Measurements from ENCODE around the gene LRRC38. TPM values are rescaled to one million over a fixed set of nuclear protein-coding genes. Genes with fewer than 3 reads are reported as not detected.

LRRC38 gene, protein sequence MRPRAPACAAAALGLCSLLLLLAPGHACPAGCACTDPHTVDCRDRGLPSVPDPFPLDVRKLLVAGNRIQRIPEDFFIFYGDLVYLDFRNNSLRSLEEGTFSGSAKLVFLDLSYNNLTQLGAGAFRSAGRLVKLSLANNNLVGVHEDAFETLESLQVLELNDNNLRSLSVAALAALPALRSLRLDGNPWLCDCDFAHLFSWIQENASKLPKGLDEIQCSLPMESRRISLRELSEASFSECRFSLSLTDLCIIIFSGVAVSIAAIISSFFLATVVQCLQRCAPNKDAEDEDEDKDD
- total RNA-seq = not detected in 2 replicates

DNA sequence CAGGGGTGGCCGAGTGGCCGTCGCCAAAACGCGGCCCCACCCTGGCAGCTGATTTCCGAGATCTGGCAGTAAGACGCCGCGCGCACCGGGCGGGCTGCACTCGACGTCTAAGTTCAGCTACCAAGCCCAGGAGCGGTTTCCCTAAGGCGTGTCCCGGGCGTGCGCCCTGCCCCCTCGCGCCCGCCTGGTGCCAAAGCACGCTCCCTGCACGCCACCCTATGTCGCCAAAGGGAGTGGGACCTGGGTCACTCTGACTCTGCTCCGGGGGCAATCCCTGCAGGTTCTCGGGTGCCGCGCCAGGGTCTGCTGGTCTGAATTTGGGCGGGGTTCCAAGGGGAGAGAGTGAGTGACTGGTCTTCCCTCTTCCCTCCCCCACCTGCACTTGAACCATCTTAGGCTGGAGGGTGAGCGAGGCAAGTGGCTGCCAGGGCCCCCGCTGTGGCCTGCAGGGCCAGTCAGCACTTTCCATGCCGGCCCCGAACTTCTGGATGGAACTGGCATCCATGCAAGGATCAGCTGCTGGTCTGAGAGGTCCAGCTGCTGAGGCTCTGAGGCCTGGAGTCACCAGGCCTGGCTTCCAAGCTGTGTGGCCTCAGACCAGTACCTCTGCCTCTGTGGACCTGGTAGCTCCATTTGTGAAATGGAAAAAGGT lies at the start of gene LRRC38:
Gene LRRC38 (minus strand): TSS at position 109 of the 652 bp plus-strand sequence. CDS start 410 bp downstream, outside the sequence.

Other genes with a start within 250 kb of the LRRC38 start
- gene PRAMEF8, start 228.9 kb downstream of the LRRC38 start, total RNA-seq = not detected in 2 replicates
- not detected in 2 replicates for gene PRAMEF33, start 210.5 kb downstream of the LRRC38 start, total RNA-seq
- not detected in 2 replicates for gene PRAMEF15, start 198.4 kb downstream of the LRRC38 start, total RNA-seq
- not detected in 2 replicates for gene PRAMEF14, start 166.9 kb downstream of the LRRC38 start, total RNA-seq
- not detected in 2 replicates for gene PRAMEF19, start 142.1 kb downstream of the LRRC38 start, total RNA-seq
- not detected in 2 replicates for gene PRAMEF17, start 124.4 kb downstream of the LRRC38 start, total RNA-seq
- gene PRAMEF20, start 103.6 kb downstream of the LRRC38 start, total RNA-seq = not detected in 2 replicates
- gene PDPN, start 69.8 kb upstream of the LRRC38 start, total RNA-seq = 1.3 and 1.8 TPM in 2 replicates
- 6.2 and 7.3 TPM in 2 replicates for gene PRDM2, start 186.2 kb upstream of the LRRC38 start, total RNA-seq